Measurements from ENCODE around the gene AGXT2.

Gene AGXT2

GRCh38 chr5:34957857-34958690 lies 89.7 kb downstream of the AGXT2 start:
- peak; percentile 35 for DNase-seq

- DNase-seq, result no peak
Measured at GRCh38 chr5:34957321-34957720, 90.4 kb downstream of the AGXT2 start.
